GM18907 (cell line): Measurements from ENCODE around the gene SCARB2.
A peak's percentile ranks its signal among the peaks of the same experiment; 100 is the strongest.

ENCODE experiments used
- ATAC-seq: cut with Tn5 transposase; IDR thresholded peaks from one replicate; pipeline ENCODE4 v1.9.1; 2021; ENCODE audit warnings: mild to moderate bottlenecking, moderate library complexity; ENCODE audit not compliant: unreplicated experiment

The SCARB2 gene

GRCh38 chr4:76199664-76200211, 13.9 kb downstream of the SCARB2 start:
- peak; percentile 92 for ATAC-seq

GRCh38 chr4:76198411-76199237, 15.0 kb downstream of the SCARB2 start:
- ATAC-seq, result peak; percentile 49

GRCh38 chr4:76197971-76198410, 15.6 kb downstream of the SCARB2 start:
- ATAC-seq, result peak; percentile 30

GRCh38 chr4:76197031-76197743, 16.4 kb downstream of the SCARB2 start:
- no peak for ATAC-seq

GRCh38 chr4:76196376-76196775, 17.2 kb downstream of the SCARB2 start:
- no peak for ATAC-seq

- no peak for ATAC-seq
Measured at GRCh38 chr4:76195326-76195725, 18.3 kb downstream of the SCARB2 start.

GRCh38 chr4:76194325-76194724, 19.3 kb downstream of the SCARB2 start:
- ATAC-seq, result no peak

- ATAC-seq, result no peak
Measured at GRCh38 chr4:76192236-76192635, 21.4 kb downstream of the SCARB2 start.

GRCh38 chr4:76188557-76188956, 25.1 kb downstream of the SCARB2 start:
- ATAC-seq, result no peak

GRCh38 chr4:76188149-76188548, 25.5 kb downstream of the SCARB2 start:
- no peak for ATAC-seq

GRCh38 chr4:76187152-76187551, 26.5 kb downstream of the SCARB2 start:
- ATAC-seq, result no peak

GRCh38 chr4:76182463-76182862, 31.2 kb downstream of the SCARB2 start:
- no peak for ATAC-seq

GRCh38 chr4:76179398-76180318, 34.0 kb downstream of the SCARB2 start:
- ATAC-seq, result peak; percentile 90

- ATAC-seq, result no peak
Measured at GRCh38 chr4:76178296-76178695, 35.3 kb downstream of the SCARB2 start.

- ATAC-seq, result no peak
Measured at GRCh38 chr4:76177709-76178108, 35.9 kb downstream of the SCARB2 start.

GRCh38 chr4:76175336-76175735, 38.3 kb downstream of the SCARB2 start:
- ATAC-seq, result no peak

- ATAC-seq, result no peak
Measured at GRCh38 chr4:76174216-76174615, 39.4 kb downstream of the SCARB2 start.

- no peak for ATAC-seq
Measured at GRCh38 chr4:76168688-76169087, 44.9 kb downstream of the SCARB2 start.

- no peak for ATAC-seq
Measured at GRCh38 chr4:76166480-76166879, 47.1 kb downstream of the SCARB2 start.

- ATAC-seq, result no peak
Measured at GRCh38 chr4:76160355-76160754, 53.3 kb downstream of the SCARB2 start.

- ATAC-seq, result no peak
Measured at GRCh38 chr4:76156635-76157034, 57.0 kb downstream of the SCARB2 start.
